ENCODE results near the gene YTHDC1.

Gene YTHDC1

DNA sequence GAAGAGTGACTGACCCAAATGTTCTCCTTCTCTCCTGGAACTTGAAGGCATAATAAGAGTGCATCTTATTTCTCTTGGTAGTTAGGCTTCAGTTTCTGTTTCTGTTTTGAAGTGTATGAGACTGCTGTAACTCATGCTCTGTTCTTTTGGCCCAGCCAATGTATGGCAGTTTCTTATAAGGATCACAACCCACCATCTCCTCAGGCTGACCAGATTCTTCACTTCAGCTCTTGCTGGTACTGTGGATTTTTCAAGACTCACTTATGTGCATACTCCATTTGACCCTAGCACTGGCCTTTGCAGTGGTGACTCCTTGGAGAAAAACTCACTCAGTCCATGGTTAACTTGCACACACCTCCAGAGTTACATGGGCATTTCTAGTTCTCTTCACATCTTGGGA lies 9.6 kb upstream of the YTHDC1 start:
- Histone ChIP-seq H4K8ac (ENCODE audit: low read depth, low read length) (no peak overlapping the region), H3K27ac (ENCODE audit: low read depth, low read length) (no peak overlapping the region), H3K4me1 (ENCODE audit: control insufficient read depth in 1 of 2, insufficient read depth in 2 of 2, low read length in 2 of 2) (no peaks in the 10 kb centered on the region), H3K23ac (ENCODE audit: low read length) (no peak overlapping the region), H3K4me2 (ENCODE audit: low read length) (no peak overlapping the region), H2BK120ac (ENCODE audit: insufficient read depth, low read length, poor library complexity) (peak overlapping the region; percentile 1), H2AFZ (ENCODE audit: insufficient read depth, low read length, poor library complexity) (no peak overlapping the region), H3K4me3 (ENCODE audit: low read depth, low read length) (no peak overlapping the region), H3K9ac (ENCODE audit: low read length) (no peak overlapping the region), H2BK5ac (ENCODE audit: low read depth, low read length, poor library complexity) (no peak overlapping the region), H4K12ac (ENCODE audit: low read depth, low read length) (no peak overlapping the region), H3K36me3 (ENCODE audit: control insufficient read depth in 1 of 2, insufficient read depth in 2 of 2, low read length in 2 of 2) (no peaks in the 10 kb centered on the region), H3K79me1 (ENCODE audit: low read length) (no peaks in the 10 kb centered on the region), H3K27me3 (ENCODE audit: insufficient read depth, low read length) (no peaks in the 10 kb centered on the region), H3K79me2 (ENCODE audit: control insufficient read depth, insufficient read depth, low read length, poor library complexity) (no peaks in the 10 kb centered on the region), H3K4ac (ENCODE audit: low read depth, low read length) (no peak overlapping the region), H3K9me3 (ENCODE audit: insufficient read depth, low read depth, low read length) (no peaks in the 10 kb centered on the region), H4K91ac (ENCODE audit: low read depth, low read length) (no peak overlapping the region), H2AK5ac (ENCODE audit: low read length) (no peak overlapping the region), H3K14ac (ENCODE audit: low read length) (no peak overlapping the region), H2BK12ac (ENCODE audit: low read length) (peak overlapping the region; percentile 3), H3K18ac (ENCODE audit: low read length) (no peak overlapping the region)
- peak; percentile 54 to 64 for DNase-seq

GRCh38 chr4:68358988-68359387 lies 9.1 kb upstream of the YTHDC1 start:
- Histone ChIP-seq H3K79me1 (ENCODE audit: low read length) (no peaks in the 10 kb centered on the region), H3K36me3 (ENCODE audit: control insufficient read depth in 1 of 2, insufficient read depth in 2 of 2, low read length in 2 of 2) (no peaks in the 10 kb centered on the region), H4K91ac (ENCODE audit: low read depth, low read length) (no peak overlapping the region), H3K18ac (ENCODE audit: low read length) (no peak overlapping the region), H2BK120ac (ENCODE audit: insufficient read depth, low read length, poor library complexity) (no peak overlapping the region), H2BK12ac (ENCODE audit: low read length) (peak overlapping the region; percentile 76), H3K14ac (ENCODE audit: low read length) (no peak overlapping the region), H3K4ac (ENCODE audit: low read depth, low read length) (no peak overlapping the region), H2BK5ac (ENCODE audit: low read depth, low read length, poor library complexity) (no peak overlapping the region), H3K27ac (ENCODE audit: low read depth, low read length) (no peak overlapping the region), H3K4me1 (ENCODE audit: control insufficient read depth in 1 of 2, insufficient read depth in 2 of 2, low read length in 2 of 2) (no peaks in the 10 kb centered on the region), H4K8ac (ENCODE audit: low read depth, low read length) (no peak overlapping the region), H3K4me3 (ENCODE audit: low read depth, low read length) (no peak overlapping the region), H4K12ac (ENCODE audit: low read depth, low read length) (no peak overlapping the region), H3K9me3 (ENCODE audit: insufficient read depth, low read depth, low read length) (no peaks in the 10 kb centered on the region), H3K79me2 (ENCODE audit: control insufficient read depth, insufficient read depth, low read length, poor library complexity) (no peaks in the 10 kb centered on the region), H3K27me3 (ENCODE audit: insufficient read depth, low read length) (no peaks in the 10 kb centered on the region), H2AFZ (ENCODE audit: insufficient read depth, low read length, poor library complexity) (no peak overlapping the region), H3K9ac (ENCODE audit: low read length) (no peak overlapping the region), H2AK5ac (ENCODE audit: low read length) (no peak overlapping the region), H3K4me2 (ENCODE audit: low read length) (no peak overlapping the region), H3K23ac (ENCODE audit: low read length) (no peak overlapping the region)
- WGBS (ENCODE audit: extremely low coverage, insufficient coverage, insufficient read length), result no CpG with 5 or more reads among the region's 2 CpGs
- DNase-seq, result no peak

- Histone ChIP-seq H3K4me1 (ENCODE audit: control insufficient read depth in 1 of 2, insufficient read depth in 2 of 2, low read length in 2 of 2) (no peaks in the 10 kb centered on the region), H4K12ac (ENCODE audit: low read depth, low read length) (no peak overlapping the region), H3K79me1 (ENCODE audit: low read length) (peaks cover 9% of the 10 kb centered on the region), H3K9me3 (ENCODE audit: insufficient read depth, low read depth, low read length) (no peaks in the 10 kb centered on the region), H2AK5ac (ENCODE audit: low read length) (no peak overlapping the region), H2BK12ac (ENCODE audit: low read length) (no peak overlapping the region), H3K79me2 (ENCODE audit: control insufficient read depth, insufficient read depth, low read length, poor library complexity) (peaks cover 7% of the 10 kb centered on the region), H3K27me3 (ENCODE audit: insufficient read depth, low read length) (no peaks in the 10 kb centered on the region), H4K8ac (ENCODE audit: low read depth, low read length) (no peak overlapping the region), H3K27ac (ENCODE audit: low read depth, low read length) (no peak overlapping the region), H3K14ac (ENCODE audit: low read length) (no peak overlapping the region), H3K4ac (ENCODE audit: low read depth, low read length) (no peak overlapping the region), H3K4me2 (ENCODE audit: low read length) (no peak overlapping the region), H3K4me3 (ENCODE audit: low read depth, low read length) (no peak overlapping the region), H3K9ac (ENCODE audit: low read length) (no peak overlapping the region), H3K23ac (ENCODE audit: low read length) (no peak overlapping the region), H3K18ac (ENCODE audit: low read length) (no peak overlapping the region), H4K91ac (ENCODE audit: low read depth, low read length) (no peak overlapping the region), H2BK120ac (ENCODE audit: insufficient read depth, low read length, poor library complexity) (no peak overlapping the region), H3K36me3 (ENCODE audit: control insufficient read depth in 1 of 2, insufficient read depth in 2 of 2, low read length in 2 of 2) (no peaks in the 10 kb centered on the region), H2BK5ac (ENCODE audit: low read depth, low read length, poor library complexity) (no peak overlapping the region), H2AFZ (ENCODE audit: insufficient read depth, low read length, poor library complexity) (no peak overlapping the region)
- DNase-seq, result no peak
- 100% methylated on average over 1 of the region's 2 CpGs for WGBS (ENCODE audit: extremely low coverage, insufficient coverage, insufficient read length)
These were observed 2.9 kb upstream of the YTHDC1 start for GRCh38 chr4:68352791-68353190.

GRCh38 chr4:68349279-68349648 lies 626 bp downstream of the YTHDC1 start:
- H3K18ac ChIP-seq (ENCODE audit: low read length), result peak overlapping the region; percentile 27
- H4K91ac ChIP-seq (ENCODE audit: low read depth, low read length), result peak overlapping the region; percentile 96
- no peak overlapping the region for H4K12ac ChIP-seq (ENCODE audit: low read depth, low read length)
- no peak overlapping the region for H2BK12ac ChIP-seq (ENCODE audit: low read length)
- H3K27me3 ChIP-seq (ENCODE audit: insufficient read depth, low read length), result no peaks in the 10 kb centered on the region
- peak overlapping the region; percentile 82 for H3K4me3 ChIP-seq (ENCODE audit: low read depth, low read length)
- peak overlapping the region; percentile 75 for H2BK5ac ChIP-seq (ENCODE audit: low read depth, low read length, poor library complexity)
- H3K14ac ChIP-seq (ENCODE audit: low read length), result peak overlapping the region; percentile 57
- peak overlapping the region; percentile 82 for H4K8ac ChIP-seq (ENCODE audit: low read depth, low read length)
- peaks cover 0 to 6% of the 10 kb centered on the region in 2 experiments for H3K4me1 ChIP-seq (ENCODE audit: control insufficient read depth in 1 of 2, insufficient read depth in 2 of 2, low read length in 2 of 2)
- no peak overlapping the region for H3K23ac ChIP-seq (ENCODE audit: low read length)
- peaks cover 9% of the 10 kb centered on the region for H3K79me1 ChIP-seq (ENCODE audit: low read length)
- no peak overlapping the region for H2AK5ac ChIP-seq (ENCODE audit: low read length)
- H2BK120ac ChIP-seq (ENCODE audit: insufficient read depth, low read length, poor library complexity), result peak overlapping the region; percentile 55
- no peak overlapping the region for H2AFZ ChIP-seq (ENCODE audit: insufficient read depth, low read length, poor library complexity)
- peak overlapping the region; percentile 87 for H3K4ac ChIP-seq (ENCODE audit: low read depth, low read length)
- peak in 1 of 2 donors; percentile 33 for DNase-seq
- peak overlapping the region; percentile 72 for H3K4me2 ChIP-seq (ENCODE audit: low read length)
- peak overlapping the region; percentile 90 for H3K27ac ChIP-seq (ENCODE audit: low read depth, low read length)
- peaks cover 14% of the 10 kb centered on the region for H3K79me2 ChIP-seq (ENCODE audit: control insufficient read depth, insufficient read depth, low read length, poor library complexity)
- H3K9me3 ChIP-seq (ENCODE audit: insufficient read depth, low read depth, low read length), result no peaks in the 10 kb centered on the region
- H3K9ac ChIP-seq (ENCODE audit: low read length), result peak overlapping the region; percentile 91
- H3K36me3 ChIP-seq (ENCODE audit: control insufficient read depth in 1 of 2, insufficient read depth in 2 of 2, low read length in 2 of 2), result no peaks in the 10 kb centered on the region
- no CpG with 5 or more reads among the region's 14 CpGs for WGBS (ENCODE audit: extremely low coverage, insufficient coverage, insufficient read length)

Measured in trophoblast cell (in vitro differentiated cells and primary cell).